ENCODE data around the gene HOXA2. TPM values are rescaled to one million over a fixed set of nuclear protein-coding genes. Genes with fewer than 3 reads are reported as not detected.

The HOXA2 gene
- total and polyA plus RNA-seq, 2 of the 13 experiments (the other 11 are each of a cell fraction or from before 2014, with no cell fraction given): 0.22 to 0.29 TPM

DNA sequence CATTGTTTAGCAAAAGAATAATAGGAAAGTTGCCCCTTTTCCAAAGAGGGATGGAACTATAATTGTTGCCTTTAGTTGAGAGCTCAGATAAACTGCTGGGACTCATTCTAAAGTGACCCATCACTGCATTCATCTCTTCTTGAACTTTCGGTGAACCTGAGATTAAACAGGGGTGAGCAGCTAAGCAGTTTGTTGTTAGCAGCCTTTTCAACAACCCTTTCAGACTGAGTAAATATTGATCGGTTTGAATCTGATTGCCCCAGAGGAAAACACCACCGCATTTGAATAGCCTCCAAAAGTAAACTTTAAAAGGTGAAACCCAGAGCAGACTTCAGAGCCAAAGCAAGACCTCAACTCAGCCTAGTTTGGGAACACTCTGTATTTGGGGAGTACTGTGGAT lies 11.4 kb downstream of the HOXA2 start (continued):
- TF ChIP-seq, protein P1, sequence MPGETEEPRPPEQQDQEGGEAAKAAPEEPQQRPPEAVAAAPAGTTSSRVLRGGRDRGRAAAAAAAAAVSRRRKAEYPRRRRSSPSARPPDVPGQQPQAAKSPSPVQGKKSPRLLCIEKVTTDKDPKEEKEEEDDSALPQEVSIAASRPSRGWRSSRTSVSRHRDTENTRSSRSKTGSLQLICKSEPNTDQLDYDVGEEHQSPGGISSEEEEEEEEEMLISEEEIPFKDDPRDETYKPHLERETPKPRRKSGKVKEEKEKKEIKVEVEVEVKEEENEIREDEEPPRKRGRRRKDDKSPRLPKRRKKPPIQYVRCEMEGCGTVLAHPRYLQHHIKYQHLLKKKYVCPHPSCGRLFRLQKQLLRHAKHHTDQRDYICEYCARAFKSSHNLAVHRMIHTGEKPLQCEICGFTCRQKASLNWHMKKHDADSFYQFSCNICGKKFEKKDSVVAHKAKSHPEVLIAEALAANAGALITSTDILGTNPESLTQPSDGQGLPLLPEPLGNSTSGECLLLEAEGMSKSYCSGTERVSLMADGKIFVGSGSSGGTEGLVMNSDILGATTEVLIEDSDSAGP (CRISPR knock-in tag; IDR thresholded peaks at IDR 0.05; ENCODE audit: borderline replicate concordance): no peak
- TF ChIP-seq KLF15 (CRISPR knock-in tag; IDR thresholded peaks at IDR 0.05; ENCODE audit: borderline replicate concordance) (no peak), PPARG (CRISPR knock-in tag; conservative IDR thresholded peaks at IDR 0.05) (no peak), ZNF143 (CRISPR knock-in tag; IDR thresholded peaks at IDR 0.05) (no peak), GLI4 (CRISPR knock-in tag; IDR thresholded peaks at IDR 0.05; ENCODE audit: borderline replicate concordance) (no peak), CREB1 (IDR thresholded peaks at IDR 0.05) (no peak), CREB1 (CRISPR knock-in tag; IDR thresholded peaks at IDR 0.05) (no peak), MAZ (IDR thresholded peaks at IDR 0.05; ENCODE audit: borderline replicate concordance, low read depth, low read length) (no peak), MAZ (CRISPR knock-in tag; IDR thresholded peaks at IDR 0.05; ENCODE audit: low read depth) (no peak), ZNF432 (CRISPR knock-in tag; IDR thresholded peaks at IDR 0.05; ENCODE audit: borderline replicate concordance) (no peak), NFE2L1 (CRISPR knock-in tag; IDR thresholded peaks at IDR 0.05; ENCODE audit: borderline replicate concordance) (no peak), SRSF9 (IDR thresholded peaks at IDR 0.05; ENCODE audit: borderline replicate concordance, insufficient read depth, low read depth, low read length, poor library complexity, severe bottlenecking) (no peak), ZNF282 (IDR thresholded peaks at IDR 0.05; ENCODE audit: partially characterized antibody) (no peak), ZFP36L1 (CRISPR knock-in tag; IDR thresholded peaks at IDR 0.05) (no peak), ZNF205 (CRISPR knock-in tag; IDR thresholded peaks at IDR 0.05) (no peak), BCL3 (CRISPR knock-in tag; IDR thresholded peaks at IDR 0.05) (no peak), NCOA5 (CRISPR knock-in tag; IDR thresholded peaks at IDR 0.05) (no peak), ZSCAN20 (CRISPR knock-in tag; IDR thresholded peaks at IDR 0.05; ENCODE audit: borderline replicate concordance) (no peak), ZNF883 (CRISPR knock-in tag; IDR thresholded peaks at IDR 0.05; ENCODE audit: not compliant biosample characterization) (no peak), SPEN (CRISPR knock-in tag; IDR thresholded peaks at IDR 0.05; ENCODE audit: low read depth) (no peak), ZNF253 (CRISPR knock-in tag; IDR thresholded peaks at IDR 0.05; ENCODE audit: borderline replicate concordance) (no peak), ZSCAN22 (CRISPR knock-in tag; IDR thresholded peaks at IDR 0.05) (no peak)
- TF ChIP-seq, protein P2, sequence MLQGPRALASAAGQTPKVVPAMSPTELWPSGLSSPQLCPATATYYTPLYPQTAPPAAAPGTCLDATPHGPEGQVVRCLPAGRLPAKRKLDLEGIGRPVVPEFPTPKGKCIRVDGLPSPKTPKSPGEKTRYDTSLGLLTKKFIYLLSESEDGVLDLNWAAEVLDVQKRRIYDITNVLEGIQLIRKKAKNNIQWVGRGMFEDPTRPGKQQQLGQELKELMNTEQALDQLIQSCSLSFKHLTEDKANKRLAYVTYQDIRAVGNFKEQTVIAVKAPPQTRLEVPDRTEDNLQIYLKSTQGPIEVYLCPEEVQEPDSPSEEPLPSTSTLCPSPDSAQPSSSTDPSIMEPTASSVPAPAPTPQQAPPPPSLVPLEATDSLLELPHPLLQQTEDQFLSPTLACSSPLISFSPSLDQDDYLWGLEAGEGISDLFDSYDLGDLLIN (CRISPR knock-in tag; IDR thresholded peaks at IDR 0.05; ENCODE audit: borderline replicate concordance): no peak
- TF ChIP-seq, protein P3, sequence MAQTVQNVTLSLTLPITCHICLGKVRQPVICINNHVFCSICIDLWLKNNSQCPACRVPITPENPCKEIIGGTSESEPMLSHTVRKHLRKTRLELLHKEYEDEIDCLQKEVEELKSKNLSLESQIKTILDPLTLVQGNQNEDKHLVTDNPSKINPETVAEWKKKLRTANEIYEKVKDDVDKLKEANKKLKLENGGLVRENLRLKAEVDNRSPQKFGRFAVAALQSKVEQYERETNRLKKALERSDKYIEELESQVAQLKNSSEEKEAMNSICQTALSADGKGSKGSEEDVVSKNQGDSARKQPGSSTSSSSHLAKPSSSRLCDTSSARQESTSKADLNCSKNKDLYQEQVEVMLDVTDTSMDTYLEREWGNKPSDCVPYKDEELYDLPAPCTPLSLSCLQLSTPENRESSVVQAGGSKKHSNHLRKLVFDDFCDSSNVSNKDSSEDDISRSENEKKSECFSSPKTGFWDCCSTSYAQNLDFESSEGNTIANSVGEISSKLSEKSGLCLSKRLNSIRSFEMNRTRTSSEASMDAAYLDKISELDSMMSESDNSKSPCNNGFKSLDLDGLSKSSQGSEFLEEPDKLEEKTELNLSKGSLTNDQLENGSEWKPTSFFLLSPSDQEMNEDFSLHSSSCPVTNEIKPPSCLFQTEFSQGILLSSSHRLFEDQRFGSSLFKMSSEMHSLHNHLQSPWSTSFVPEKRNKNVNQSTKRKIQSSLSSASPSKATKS (CRISPR knock-in tag; IDR thresholded peaks at IDR 0.05): no peak

Data from HepG2 (cell line).